ENCODE measurements around the gene THOP1. TPM values are rescaled to one million over a fixed set of nuclear protein-coding genes. Genes with fewer than 3 reads are reported as not detected.

THOP1 gene
- total RNA-seq, 1 experiment from 2014 or later, result 221 TPM

DNA sequence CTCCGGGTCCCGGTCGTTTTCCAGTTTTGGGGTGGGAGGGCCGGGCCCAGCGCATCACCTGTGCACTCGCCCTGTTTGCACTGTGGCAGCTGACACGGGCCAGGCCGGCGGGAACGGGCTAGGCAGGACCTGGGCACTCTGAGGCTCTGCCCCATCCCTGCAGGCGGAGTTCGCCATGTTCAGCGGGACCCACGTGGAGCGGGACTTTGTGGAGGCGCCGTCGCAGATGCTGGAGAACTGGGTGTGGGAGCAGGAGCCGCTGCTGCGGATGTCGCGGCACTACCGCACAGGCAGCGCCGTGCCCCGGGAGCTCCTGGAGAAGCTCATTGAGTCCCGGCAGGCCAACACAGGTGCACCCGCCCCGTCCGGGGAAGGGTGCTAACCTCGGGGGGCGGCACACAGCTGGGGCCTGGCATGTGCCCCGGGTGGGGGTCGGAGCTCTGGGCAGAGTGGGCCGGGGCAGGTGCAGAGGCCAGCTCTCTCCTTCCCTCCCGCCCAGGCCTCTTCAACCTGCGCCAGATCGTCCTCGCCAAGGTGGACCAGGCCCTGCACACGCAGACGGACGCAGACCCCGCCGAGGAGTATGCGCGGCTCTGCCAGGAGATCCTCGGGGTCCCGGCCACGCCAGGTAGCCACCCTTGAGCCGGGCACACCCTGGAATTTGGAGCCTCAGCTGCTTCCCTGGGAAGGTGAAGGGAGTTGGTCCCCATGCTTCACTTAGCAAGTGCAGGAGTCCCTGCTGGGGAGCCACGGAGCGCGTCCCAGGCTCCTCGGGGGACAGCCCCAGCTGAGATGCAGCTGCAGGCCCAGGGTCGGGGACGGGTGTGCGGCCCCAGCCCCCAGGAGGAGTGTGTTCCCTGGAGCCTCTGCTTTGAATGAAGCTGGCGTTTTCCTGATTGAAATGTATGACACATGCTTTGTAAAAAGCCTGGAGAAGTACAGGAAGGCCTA, 25.1 kb downstream of the THOP1 start:
- TF ChIP-seq CTCF (conservative IDR thresholded peaks at IDR 0.05; ENCODE audit: low read depth, low read length), result no peak
- no peak for TF ChIP-seq EZH2 (IDR thresholded peaks at IDR 0.05; ENCODE audit: low read length, unreplicated experiment)
- TF ChIP-seq EZH2phosphoT487 (IDR thresholded peaks at IDR 0.05; ENCODE audit: borderline replicate concordance, low read length), result no peak
- Histone ChIP-seq H3K27me3 (ENCODE audit: low read length) (no peaks in the 10 kb centered on the region), H3K27ac (ENCODE audit: low read length) (no peak overlapping the region), H3K36me3 (ENCODE audit: low read depth, low read length) (no peaks in the 10 kb centered on the region), H3K4me3 (ENCODE audit: low read length) (no peak overlapping the region), H3K9me3 (ENCODE audit: low read length) (no peaks in the 10 kb centered on the region), H3K4me1 (ENCODE audit: insufficient read depth, low read length) (no peaks in the 10 kb centered on the region), H3K79me2 (ENCODE audit: low read length) (no peaks in the 10 kb centered on the region), H3K9me2 (replicated peaks; ENCODE audit: low read length) (no peaks in the 10 kb centered on the region), H4K20me1 (ENCODE audit: low read length) (no peaks in the 10 kb centered on the region), H3K9ac (ENCODE audit: low read length) (no peak overlapping the region), H2AFZ (ENCODE audit: low read length) (no peak overlapping the region), H3F3A (ENCODE audit: low read length, unreplicated experiment) (no peaks in the 10 kb centered on the region), H3K4me2 (ENCODE audit: low read length) (no peak overlapping the region)
- intact Hi-C loops (cut with micrococcal nuclease), result no loop called here
- ATAC-seq (no peak), DNase-seq (no peak)
- CTCF ChIA-PET, result no interaction called here
- POLR2A ChIA-PET (ENCODE audit: unreplicated experiment), result no interaction called here
- no TSS peak for BruUV-seq (replicated peaks)

GRCh38 chr19:2811221-2811722, 26.0 kb downstream of the THOP1 start:
- H3K9me2 ChIP-seq (replicated peaks; ENCODE audit: low read length), result no peaks in the 10 kb centered on the region
- intact Hi-C loops (cut with micrococcal nuclease), result no loop called here
- DNase-seq, result no peak
- ChIA-PET POLR2A (ENCODE audit: unreplicated experiment) (no interaction called here), CTCF (no interaction called here)
- no TSS peak for BruUV-seq (replicated peaks)
- H3K36me3 ChIP-seq (ENCODE audit: low read depth, low read length), result no peaks in the 10 kb centered on the region
- no peaks in the 10 kb centered on the region for H3K4me1 ChIP-seq (ENCODE audit: insufficient read depth, low read length)
- H4K20me1 ChIP-seq (ENCODE audit: low read length), result no peaks in the 10 kb centered on the region
- no peak overlapping the region for H2AFZ ChIP-seq (ENCODE audit: low read length)
- H3K9ac ChIP-seq (ENCODE audit: low read length), result no peak overlapping the region
- no peaks in the 10 kb centered on the region for H3K27me3 ChIP-seq (ENCODE audit: low read length)
- no peak for ATAC-seq
- no peaks in the 10 kb centered on the region for H3F3A ChIP-seq (ENCODE audit: low read length, unreplicated experiment)
- H3K79me2 ChIP-seq (ENCODE audit: low read length), result no peaks in the 10 kb centered on the region
- TF ChIP-seq EZH2 (IDR thresholded peaks at IDR 0.05; ENCODE audit: low read length, unreplicated experiment) (no peak), CTCF (conservative IDR thresholded peaks at IDR 0.05; ENCODE audit: low read depth, low read length) (no peak), EZH2phosphoT487 (IDR thresholded peaks at IDR 0.05; ENCODE audit: borderline replicate concordance, low read length) (no peak)
- H3K4me2 ChIP-seq (ENCODE audit: low read length), result no peak overlapping the region
- H3K4me3 ChIP-seq (ENCODE audit: low read length), result no peak overlapping the region
- no peak overlapping the region for H3K27ac ChIP-seq (ENCODE audit: low read length)
- no peaks in the 10 kb centered on the region for H3K9me3 ChIP-seq (ENCODE audit: low read length)
